ENCODE measurements around the gene CSMD2.

CSMD2 gene

GRCh38 chr1:33973799-33974545, 191.1 kb downstream of the CSMD2 start:
- no peaks in the 10 kb centered on the region for H3K27me3 ChIP-seq (ENCODE audit: control insufficient read depth, insufficient read depth, low read length)
- 0 out of 2 replicates have a peak, but pooled peaks cover 6% of the 10 kb centered on the region for H3K4me1 ChIP-seq (ENCODE audit: control insufficient read depth, insufficient read depth, low read length)
- H3K9ac ChIP-seq (ENCODE audit: low read depth, low read length): no peak overlapping the region
- no peak overlapping the region for H3K27ac ChIP-seq (ENCODE audit: low read depth, low read length)
- H3K9me3 ChIP-seq (ENCODE audit: control insufficient read depth, insufficient read depth, low read length): no peaks in the 10 kb centered on the region
- H3K36me3 ChIP-seq (ENCODE audit: control insufficient read depth, insufficient read depth, low read length): no peaks in the 10 kb centered on the region
- H3K4me3 ChIP-seq (ENCODE audit: low read depth, low read length): no peak overlapping the region

DNA sequence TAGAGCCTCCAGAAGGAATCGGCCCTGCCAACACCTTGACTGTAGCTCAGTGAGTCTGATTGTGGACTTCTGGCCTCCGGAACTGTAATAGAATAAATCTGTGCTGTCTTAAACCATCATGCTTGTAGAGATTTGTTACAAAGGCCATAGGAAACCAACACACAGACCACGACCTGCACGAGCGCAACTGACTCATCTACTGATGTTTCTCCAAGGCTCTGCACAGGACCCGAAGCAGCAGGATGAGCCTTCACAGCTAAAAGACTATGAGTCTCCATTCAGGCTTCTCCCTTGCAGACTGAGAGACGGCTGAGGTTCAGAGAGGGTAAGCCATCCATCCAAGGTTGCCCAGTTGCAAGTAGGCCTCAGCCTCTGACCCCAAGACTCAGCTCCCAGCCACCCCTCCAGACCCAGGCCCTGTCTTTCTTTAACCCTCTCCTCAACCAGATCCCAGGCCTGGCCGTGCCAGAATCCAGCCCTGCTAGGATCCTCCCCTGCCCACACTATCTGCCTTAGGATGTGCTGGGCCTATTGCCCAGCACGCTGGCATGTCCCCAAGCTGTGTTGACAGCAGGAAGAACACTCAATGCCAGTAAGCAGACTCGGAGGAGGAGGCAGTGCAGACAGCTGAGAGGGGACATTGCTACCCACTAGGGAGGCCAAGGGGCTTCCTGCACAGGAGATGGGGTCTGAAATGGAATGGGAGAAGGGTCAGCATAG, 192.2 kb downstream of the CSMD2 start:
- H3K9me3 ChIP-seq (ENCODE audit: control insufficient read depth, insufficient read depth, low read length): no peaks in the 10 kb centered on the region
- H3K4me3 ChIP-seq (ENCODE audit: low read depth, low read length): no peak overlapping the region
- no peaks in the 10 kb centered on the region for H3K27me3 ChIP-seq (ENCODE audit: control insufficient read depth, insufficient read depth, low read length)
- H3K36me3 ChIP-seq (ENCODE audit: control insufficient read depth, insufficient read depth, low read length): no peaks in the 10 kb centered on the region
- no peak overlapping the region for H3K27ac ChIP-seq (ENCODE audit: low read depth, low read length)
- H3K9ac ChIP-seq (ENCODE audit: low read depth, low read length): no peak overlapping the region; the same call in 1 of the 2 replicates
- 0 out of 2 replicates have a peak, but pooled peaks cover 6% of the 10 kb centered on the region for H3K4me1 ChIP-seq (ENCODE audit: control insufficient read depth, insufficient read depth, low read length)

- Histone ChIP-seq H3K9me3 (ENCODE audit: control insufficient read depth, insufficient read depth, low read length) (no peaks in the 10 kb centered on the region), H3K27me3 (ENCODE audit: control insufficient read depth, insufficient read depth, low read length) (no peaks in the 10 kb centered on the region), H3K4me3 (ENCODE audit: low read depth, low read length) (no peak overlapping the region), H3K9ac (ENCODE audit: low read depth, low read length) (no peak overlapping the region), H3K36me3 (ENCODE audit: control insufficient read depth, insufficient read depth, low read length) (no peaks in the 10 kb centered on the region), H3K27ac (ENCODE audit: low read depth, low read length) (no peak overlapping the region), H3K4me1 (ENCODE audit: control insufficient read depth, insufficient read depth, low read length) (peaks cover 6% of the 10 kb centered on the region; the same call in 1 of the 2 replicates)
Measured at GRCh38 chr1:33971913-33972312, 193.1 kb downstream of the CSMD2 start.

DNA sequence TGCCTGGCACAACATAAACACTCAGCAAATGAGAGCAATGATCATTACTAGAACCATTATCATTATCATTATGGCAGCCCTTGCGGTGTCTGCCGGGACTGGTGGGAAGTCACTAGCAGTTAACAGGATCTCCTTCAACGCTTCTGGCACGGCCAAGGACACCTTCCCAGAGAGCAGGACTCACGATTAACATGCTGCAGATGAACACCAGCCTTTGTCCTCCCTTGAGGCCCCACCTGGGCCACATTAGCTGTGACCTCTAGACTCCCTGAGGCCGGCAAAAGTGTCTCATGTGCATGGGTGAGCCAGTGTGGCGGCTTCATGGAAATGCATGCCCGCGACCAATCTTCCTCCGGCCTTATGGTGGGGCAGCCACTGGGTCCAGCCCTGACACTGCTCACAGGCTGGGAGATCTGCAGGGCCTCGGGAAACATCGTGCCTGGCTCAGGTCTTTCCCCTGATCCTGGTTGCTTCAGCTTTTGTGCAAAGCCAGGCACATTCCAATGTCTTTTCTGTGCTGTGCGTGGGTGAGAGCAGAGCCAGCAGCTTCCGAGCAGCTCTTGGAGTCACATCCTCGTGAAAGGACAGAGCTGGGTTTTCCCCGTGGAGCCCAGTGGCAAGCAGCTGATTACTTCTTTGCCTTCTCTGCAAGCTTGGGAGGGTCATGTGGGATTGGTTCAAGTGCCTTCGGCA, 193.9 kb downstream of the CSMD2 start:
- Histone ChIP-seq H3K9me3 (ENCODE audit: control insufficient read depth, insufficient read depth, low read length) (no peaks in the 10 kb centered on the region), H3K27ac (ENCODE audit: low read depth, low read length) (no peak overlapping the region), H3K4me3 (ENCODE audit: low read depth, low read length) (no peak overlapping the region)

GRCh38 chr1:33970148-33970825, 194.7 kb downstream of the CSMD2 start:
- Histone ChIP-seq H3K4me1 (ENCODE audit: control insufficient read depth, insufficient read depth, low read length) (peaks cover 13% of the 10 kb centered on the region), H3K9ac (ENCODE audit: low read depth, low read length) (no peak overlapping the region), H3K4me3 (ENCODE audit: low read depth, low read length) (no peak overlapping the region), H3K27me3 (ENCODE audit: control insufficient read depth, insufficient read depth, low read length) (no peaks in the 10 kb centered on the region), H3K9me3 (ENCODE audit: control insufficient read depth, insufficient read depth, low read length) (no peaks in the 10 kb centered on the region), H3K27ac (ENCODE audit: low read depth, low read length) (no peak overlapping the region), H3K36me3 (ENCODE audit: control insufficient read depth, insufficient read depth, low read length) (no peaks in the 10 kb centered on the region)

More for the DNA sequence above, 193.9 kb downstream of the CSMD2 start:
- H3K27me3 ChIP-seq (ENCODE audit: control insufficient read depth, insufficient read depth, low read length): no peaks in the 10 kb centered on the region
- H3K4me1 ChIP-seq (ENCODE audit: control insufficient read depth, insufficient read depth, low read length): peaks cover 13% of the 10 kb centered on the region
- H3K9ac ChIP-seq (ENCODE audit: low read depth, low read length): no peak overlapping the region
- no peaks in the 10 kb centered on the region for H3K36me3 ChIP-seq (ENCODE audit: control insufficient read depth, insufficient read depth, low read length)

DNA sequence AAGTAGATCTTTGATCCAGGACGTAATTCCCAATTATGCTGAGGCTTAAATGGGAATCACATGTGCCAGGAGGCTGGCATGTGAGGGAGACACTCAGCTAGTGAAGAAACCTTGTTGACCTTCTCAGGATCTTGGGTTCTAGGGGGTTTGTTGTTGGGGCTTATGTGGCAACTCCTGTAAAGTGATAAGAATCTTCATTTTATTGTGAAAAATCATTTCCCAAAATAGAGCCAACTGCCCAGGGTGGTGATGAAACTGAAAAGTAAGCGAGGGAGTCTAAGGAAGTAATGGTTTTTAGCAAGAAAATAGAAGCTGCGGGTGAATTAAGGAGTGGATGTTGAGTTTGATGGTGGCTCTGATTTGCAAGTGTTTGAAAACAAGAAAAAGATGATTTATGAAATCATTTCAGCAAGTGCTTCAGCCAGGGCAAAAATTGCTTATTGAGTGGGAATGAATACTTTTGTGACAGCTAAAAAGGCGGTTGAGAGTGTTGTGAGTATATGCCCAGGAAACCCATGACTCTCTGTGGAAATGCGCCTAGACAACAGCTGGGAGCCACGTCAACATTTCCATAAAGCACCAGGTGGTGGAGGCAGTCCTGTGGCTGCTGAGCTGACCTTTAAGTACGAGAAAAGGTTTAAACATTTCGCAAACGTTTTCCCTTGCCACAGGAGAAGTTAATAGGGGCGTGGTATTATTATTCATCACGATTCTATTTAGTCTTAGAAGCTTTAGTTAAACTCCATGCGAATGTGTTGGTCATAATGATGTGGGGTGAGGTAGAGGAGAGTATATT, 198.5 kb downstream of the CSMD2 start:
- Histone ChIP-seq H3K36me3 (ENCODE audit: control insufficient read depth, insufficient read depth, low read length) (no peaks in the 10 kb centered on the region), H3K27ac (ENCODE audit: low read depth, low read length) (no peak overlapping the region), H3K4me3 (ENCODE audit: low read depth, low read length) (no peak overlapping the region), H3K4me1 (ENCODE audit: control insufficient read depth, insufficient read depth, low read length) (peaks cover 13% of the 10 kb centered on the region), H3K9ac (ENCODE audit: low read depth, low read length) (no peak overlapping the region), H3K9me3 (ENCODE audit: control insufficient read depth, insufficient read depth, low read length) (no peaks in the 10 kb centered on the region), H3K27me3 (ENCODE audit: control insufficient read depth, insufficient read depth, low read length) (no peaks in the 10 kb centered on the region)

DNA sequence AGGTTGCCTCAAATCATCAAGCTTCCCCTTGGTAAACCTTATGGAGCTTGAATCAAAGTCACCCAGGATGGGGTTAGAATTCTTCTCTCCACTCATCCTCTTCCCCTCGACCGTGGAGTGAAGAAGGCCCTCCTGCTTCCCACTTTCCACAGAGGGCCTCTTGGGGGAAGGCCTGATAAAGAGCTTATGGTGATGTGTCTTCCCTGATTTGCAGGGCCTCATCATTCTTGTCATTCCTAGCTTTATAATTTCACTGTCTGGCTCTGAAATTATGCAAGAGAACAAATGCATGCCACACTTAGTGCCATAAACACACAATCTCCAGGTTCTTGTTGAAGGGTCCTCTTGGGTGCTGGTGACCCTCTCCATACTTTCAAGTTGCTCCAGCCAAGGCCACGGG, 199.9 kb downstream of the CSMD2 start:
- Histone ChIP-seq H3K36me3 (ENCODE audit: control insufficient read depth, insufficient read depth, low read length) (no peaks in the 10 kb centered on the region), H3K4me3 (ENCODE audit: low read depth, low read length) (no peak overlapping the region), H3K4me1 (ENCODE audit: control insufficient read depth, insufficient read depth, low read length) (peaks cover 8% of the 10 kb centered on the region), H3K9ac (ENCODE audit: low read depth, low read length) (no peak overlapping the region), H3K27ac (ENCODE audit: low read depth, low read length) (no peak overlapping the region), H3K9me3 (ENCODE audit: control insufficient read depth, insufficient read depth, low read length) (no peaks in the 10 kb centered on the region), H3K27me3 (ENCODE audit: control insufficient read depth, insufficient read depth, low read length) (no peaks in the 10 kb centered on the region)

DNA sequence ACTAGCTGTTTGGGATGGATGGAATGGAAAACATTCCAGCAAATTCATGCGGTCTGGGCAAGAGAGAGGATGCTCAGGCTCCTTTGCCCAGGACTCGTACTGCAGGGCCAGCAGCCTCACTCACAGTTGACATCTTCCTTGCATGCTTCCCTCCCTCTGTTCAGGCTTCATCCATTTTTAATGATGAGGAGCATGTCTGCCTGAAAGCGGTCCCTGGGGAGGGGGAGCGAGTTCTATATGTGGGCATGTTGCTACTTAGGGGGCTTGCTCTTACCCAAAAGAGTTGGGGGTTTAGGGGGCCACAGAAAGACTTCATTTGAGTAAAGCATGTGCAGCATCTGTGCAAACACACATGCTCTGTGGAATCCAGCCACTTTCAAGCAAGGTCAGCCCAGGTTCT, 203.0 kb downstream of the CSMD2 start:
- no peak overlapping the region for H3K27ac ChIP-seq (ENCODE audit: low read depth, low read length)
- no peaks in the 10 kb centered on the region for H3K9me3 ChIP-seq (ENCODE audit: control insufficient read depth, insufficient read depth, low read length)
- H3K4me3 ChIP-seq (ENCODE audit: low read depth, low read length): no peak overlapping the region
- H3K27me3 ChIP-seq (ENCODE audit: control insufficient read depth, insufficient read depth, low read length): no peaks in the 10 kb centered on the region
- H3K36me3 ChIP-seq (ENCODE audit: control insufficient read depth, insufficient read depth, low read length): no peaks in the 10 kb centered on the region
- H3K4me1 ChIP-seq (ENCODE audit: control insufficient read depth, insufficient read depth, low read length): peaks cover 8% of the 10 kb centered on the region
- H3K9ac ChIP-seq (ENCODE audit: low read depth, low read length): no peak overlapping the region

DNA sequence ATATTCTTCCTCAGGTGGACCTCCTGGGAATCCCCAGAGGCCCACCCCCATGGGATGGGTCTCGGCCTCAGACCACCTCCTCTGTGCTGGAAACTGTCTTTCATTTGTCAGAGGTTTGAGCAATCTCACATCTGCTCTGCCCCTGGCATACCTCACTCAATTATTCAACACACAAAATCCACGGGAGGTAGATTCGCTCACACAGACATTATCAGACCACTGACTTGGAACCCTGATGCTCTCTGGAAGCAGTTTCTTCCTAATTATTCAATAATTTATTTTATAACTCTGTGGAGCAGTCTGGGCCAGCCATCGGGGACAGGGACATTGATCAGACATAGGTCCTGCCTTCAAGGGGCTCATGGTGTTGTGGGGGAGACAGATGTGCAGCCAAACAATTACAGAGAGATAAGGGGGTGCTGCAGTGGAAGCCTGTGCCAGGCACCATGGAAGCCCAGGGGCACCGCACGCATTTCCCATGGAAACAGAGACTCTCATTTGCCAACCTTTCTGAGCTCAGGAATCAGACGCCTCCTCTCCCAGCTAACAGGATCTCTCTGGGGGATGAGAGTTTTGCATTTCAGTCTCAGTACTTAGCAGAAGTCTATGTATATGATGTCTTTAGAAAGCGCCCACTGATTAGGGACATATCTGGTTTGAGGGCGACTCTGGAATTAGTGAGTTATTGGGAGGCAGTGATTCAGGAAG, 204.7 kb downstream of the CSMD2 start:
- no peaks in the 10 kb centered on the region for H3K9me3 ChIP-seq (ENCODE audit: control insufficient read depth, insufficient read depth, low read length)
- no peak overlapping the region for H3K9ac ChIP-seq (ENCODE audit: low read depth, low read length)
- no peak overlapping the region for H3K27ac ChIP-seq (ENCODE audit: low read depth, low read length)
- H3K27me3 ChIP-seq (ENCODE audit: control insufficient read depth, insufficient read depth, low read length): no peaks in the 10 kb centered on the region
- H3K36me3 ChIP-seq (ENCODE audit: control insufficient read depth, insufficient read depth, low read length): no peaks in the 10 kb centered on the region
- H3K4me3 ChIP-seq (ENCODE audit: low read depth, low read length): no peak overlapping the region
- no peaks in the 10 kb centered on the region for H3K4me1 ChIP-seq (ENCODE audit: control insufficient read depth, insufficient read depth, low read length)

DNA sequence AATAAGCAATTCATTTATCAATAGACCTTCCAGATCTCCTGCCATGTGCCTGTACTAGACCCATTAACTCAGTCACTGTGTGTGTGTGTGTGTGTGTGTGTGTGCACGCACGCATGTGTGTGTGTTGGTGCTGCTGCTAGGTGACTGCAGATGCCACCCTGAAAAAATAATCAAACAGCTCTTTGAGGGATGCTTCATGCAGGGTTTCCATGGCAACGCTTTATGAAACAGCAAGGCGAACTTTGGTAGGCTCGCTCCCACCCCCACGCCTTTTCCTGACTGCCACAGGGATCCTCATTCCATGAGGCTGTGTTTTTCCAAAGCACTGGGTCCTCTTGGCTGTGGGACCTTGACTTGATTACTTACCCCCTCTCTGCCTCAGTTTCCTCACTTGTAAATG, 207.2 kb downstream of the CSMD2 start:
- Histone ChIP-seq H3K4me1 (ENCODE audit: control insufficient read depth, insufficient read depth, low read length) (no peaks in the 10 kb centered on the region), H3K27ac (ENCODE audit: low read depth, low read length) (no peak overlapping the region), H3K4me3 (ENCODE audit: low read depth, low read length) (no peak overlapping the region), H3K27me3 (ENCODE audit: control insufficient read depth, insufficient read depth, low read length) (no peaks in the 10 kb centered on the region), H3K36me3 (ENCODE audit: control insufficient read depth, insufficient read depth, low read length) (no peaks in the 10 kb centered on the region), H3K9me3 (ENCODE audit: control insufficient read depth, insufficient read depth, low read length) (no peaks in the 10 kb centered on the region), H3K9ac (ENCODE audit: low read depth, low read length) (no peak overlapping the region)

Data from HUES48 (cell line).